GM19239 (cell line): ENCODE results near the gene SLC25A4.
"Not testable (repeated sequence)": the region's sequence is repeated elsewhere in the genome, so short reads cannot be mapped to it uniquely, and the experiment has no call there.

Experiments
- DNase-seq: peaks from one replicate; pipeline ENCODE4 v3.0.0; 2011; ENCODE audit warnings: low spot score; ENCODE audit not compliant: insufficient read length
- FAIRE-seq: peaks from 2 replicates; lab custom pipeline; 2011; peaks lifted over from hg19 to GRCh38; lab: Jason Lieb, UNC

The SLC25A4 gene

DNA sequence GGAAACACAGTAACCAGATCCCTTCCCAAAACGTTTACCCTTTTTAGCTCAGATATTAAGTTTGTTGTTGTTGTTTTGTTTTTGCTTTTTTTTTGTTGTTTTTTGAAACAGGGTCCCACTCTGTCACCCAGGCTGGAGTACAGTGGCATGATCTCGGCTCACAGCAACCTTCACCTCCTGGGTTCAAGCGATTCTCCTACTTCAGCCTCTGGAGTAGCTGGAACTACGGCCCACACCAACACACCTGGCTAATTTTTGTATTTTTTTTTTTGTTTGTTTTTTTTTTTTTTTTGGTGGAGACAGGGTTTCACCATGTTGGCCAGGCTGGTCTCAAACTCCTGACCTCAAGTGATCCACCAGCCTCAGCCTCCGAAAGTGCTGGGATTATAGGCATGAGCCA is 23.6 kb upstream of the SLC25A4 start:
- FAIRE-seq, DNase-seq: not testable (repeated sequence)

DNA sequence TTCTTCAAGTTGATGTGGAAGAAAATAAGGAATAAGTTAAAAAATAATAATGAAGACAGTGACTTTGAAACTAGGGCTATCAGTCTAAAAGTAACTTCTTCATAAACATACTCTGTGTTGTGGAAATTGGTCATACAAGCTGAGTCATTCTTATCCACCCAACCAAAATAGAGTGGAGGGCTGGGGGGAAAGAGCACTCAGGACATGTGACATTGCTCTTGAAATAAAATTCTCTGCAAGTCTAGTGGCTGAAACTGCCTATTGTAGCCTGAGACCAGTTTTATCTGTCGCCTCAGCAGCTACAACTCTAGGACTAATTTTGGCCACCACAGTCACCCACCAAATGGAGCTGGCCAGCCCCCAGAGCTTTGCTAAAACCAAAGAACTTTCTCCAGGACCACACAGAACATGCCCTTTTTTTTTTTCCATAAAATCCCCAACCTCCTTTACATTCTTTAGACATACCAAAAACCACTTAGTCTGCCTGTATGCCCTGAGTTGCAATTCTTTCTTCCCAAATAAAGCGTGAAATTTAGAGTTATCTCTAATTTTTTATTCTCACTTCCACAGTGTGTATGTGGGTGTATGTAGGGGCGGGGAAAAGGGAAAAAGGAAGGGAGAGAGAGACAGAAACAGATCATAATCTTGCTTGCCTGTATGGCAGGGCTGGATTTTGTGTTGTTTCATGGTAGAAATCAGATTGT is 23.0 kb upstream of the SLC25A4 start:
- FAIRE-seq (no peak), DNase-seq (no peak)

DNA sequence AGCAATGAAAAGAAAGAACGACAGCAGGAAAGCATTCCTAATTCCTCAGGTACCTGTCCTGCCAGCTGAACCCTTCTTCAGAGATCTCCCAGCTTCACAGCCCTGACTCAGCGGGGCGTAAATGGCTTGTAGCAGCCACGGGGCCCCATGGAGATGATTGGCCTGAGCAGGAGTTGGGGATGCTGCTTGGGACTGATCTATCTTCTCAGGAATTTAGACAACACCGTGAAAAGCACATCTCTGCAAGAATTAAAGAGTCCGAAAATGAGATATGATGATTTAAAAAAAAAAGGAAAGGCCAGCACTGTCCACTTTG is 22.5 kb upstream of the SLC25A4 start:
- FAIRE-seq: no peak

GRCh38 chr4:185122681-185123345 is 20.3 kb upstream of the SLC25A4 start:
- peak; percentile 68 for FAIRE-seq
- DNase-seq: no peak

More for the DNA sequence above, 22.5 kb upstream of the SLC25A4 start:
- no peak for DNase-seq

GRCh38 chr4:185124006-185124405 is 19.1 kb upstream of the SLC25A4 start:
- FAIRE-seq (no peak), DNase-seq (no peak)

GRCh38 chr4:185127021-185127925 is 15.8 kb upstream of the SLC25A4 start:
- DNase-seq (peak; percentile 21), FAIRE-seq (no peak)

GRCh38 chr4:185128272-185129119 is 14.6 kb upstream of the SLC25A4 start:
- DNase-seq (peak; percentile 25), FAIRE-seq (peak; percentile 69)

- peak; percentile 82 for FAIRE-seq
- peak; percentile 38 for DNase-seq
Measured at GRCh38 chr4:185134307-185134869, 8.7 kb upstream of the SLC25A4 start.

- DNase-seq: no peak
- no peak for FAIRE-seq
Measured at GRCh38 chr4:185137233-185137925, 5.7 kb upstream of the SLC25A4 start.

DNA sequence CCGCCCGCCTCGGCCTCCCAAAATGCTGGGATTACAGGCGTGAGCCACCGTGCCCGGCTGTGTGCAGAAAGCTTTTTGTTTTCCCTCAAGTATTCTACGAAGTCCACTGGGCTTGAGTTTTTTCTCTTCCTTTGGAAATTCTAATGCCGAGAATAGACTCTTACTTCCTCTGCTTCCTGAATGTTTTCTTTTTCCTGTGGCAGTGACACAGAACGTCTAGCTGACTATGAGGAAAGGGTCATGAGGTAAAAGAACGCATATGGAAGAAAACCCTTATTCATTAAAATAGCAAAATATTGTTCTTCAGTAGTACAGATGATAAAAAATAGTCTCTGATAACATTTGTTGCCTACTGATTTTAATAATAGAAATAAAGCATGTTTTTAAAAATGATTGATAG is 4.9 kb upstream of the SLC25A4 start:
- DNase-seq: no peak
- no peak for FAIRE-seq

- DNase-seq: no peak
- no peak for FAIRE-seq
Measured at GRCh38 chr4:185139736-185140135, 3.3 kb upstream of the SLC25A4 start.

DNA sequence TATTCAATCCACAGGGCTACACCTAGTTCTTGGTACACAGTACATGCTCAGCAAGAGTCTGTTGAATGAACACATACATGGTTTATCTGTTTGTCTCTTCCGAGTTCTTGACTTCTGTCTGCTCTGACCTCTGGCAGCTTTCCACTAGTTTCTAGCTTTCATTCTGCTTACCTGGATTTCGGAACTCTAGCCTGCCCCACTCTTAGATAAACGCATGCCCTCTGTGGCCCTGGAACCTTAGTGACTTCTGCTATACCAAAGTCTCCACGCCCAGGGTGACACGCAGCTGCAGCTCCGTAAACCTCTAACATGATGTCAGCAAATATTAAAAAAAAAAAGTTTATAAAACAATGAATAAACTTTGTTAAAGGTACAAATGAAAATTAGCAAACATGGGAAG is 1.3 kb upstream of the SLC25A4 start:
- no peak for DNase-seq
- no peak for FAIRE-seq

DNA sequence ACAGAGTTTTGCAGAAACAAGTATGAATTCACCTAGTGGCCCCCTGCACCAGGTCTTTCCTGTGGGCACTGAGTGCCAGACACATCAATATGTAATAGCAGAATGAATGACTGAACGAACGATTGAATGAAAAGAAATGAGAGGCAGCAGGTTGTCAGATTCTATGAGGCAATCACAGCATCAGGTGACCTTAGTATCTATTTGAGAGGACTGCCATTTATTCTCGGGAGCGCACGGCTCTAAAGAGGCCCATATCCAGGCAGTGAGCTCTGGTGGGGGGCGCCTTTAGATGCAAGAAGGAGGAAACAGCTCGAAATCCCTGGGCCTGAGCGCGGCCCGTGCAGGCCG is 528 bp upstream of the SLC25A4 start:
- DNase-seq (no peak), FAIRE-seq (no peak)

GRCh38 chr4:185143601-185143969 is 519 bp downstream of the SLC25A4 start:
- FAIRE-seq (peak; percentile 82), DNase-seq (peak; percentile 19)

DNA sequence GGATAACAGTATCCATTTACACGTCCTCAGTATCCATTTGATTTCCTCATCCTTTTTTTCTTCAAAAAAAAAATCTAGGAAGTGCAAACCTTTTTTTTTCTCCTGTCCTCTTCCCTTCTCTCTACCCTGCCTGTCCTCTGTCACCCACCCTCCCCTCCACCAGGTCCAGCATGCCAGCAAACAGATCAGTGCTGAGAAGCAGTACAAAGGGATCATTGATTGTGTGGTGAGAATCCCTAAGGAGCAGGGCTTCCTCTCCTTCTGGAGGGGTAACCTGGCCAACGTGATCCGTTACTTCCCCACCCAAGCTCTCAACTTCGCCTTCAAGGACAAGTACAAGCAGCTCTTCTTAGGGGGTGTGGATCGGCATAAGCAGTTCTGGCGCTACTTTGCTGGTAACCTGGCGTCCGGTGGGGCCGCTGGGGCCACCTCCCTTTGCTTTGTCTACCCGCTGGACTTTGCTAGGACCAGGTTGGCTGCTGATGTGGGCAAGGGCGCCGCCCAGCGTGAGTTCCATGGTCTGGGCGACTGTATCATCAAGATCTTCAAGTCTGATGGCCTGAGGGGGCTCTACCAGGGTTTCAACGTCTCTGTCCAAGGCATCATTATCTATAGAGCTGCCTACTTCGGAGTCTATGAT is 1.7 kb downstream of the SLC25A4 start:
- DNase-seq: no peak
- no peak for FAIRE-seq

- FAIRE-seq: no peak
- DNase-seq: no peak
Measured at GRCh38 chr4:185145572-185145971, 2.5 kb downstream of the SLC25A4 start.

- FAIRE-seq: no peak
- no peak for DNase-seq
Measured at GRCh38 chr4:185149392-185149791, 6.3 kb downstream of the SLC25A4 start.

DNA sequence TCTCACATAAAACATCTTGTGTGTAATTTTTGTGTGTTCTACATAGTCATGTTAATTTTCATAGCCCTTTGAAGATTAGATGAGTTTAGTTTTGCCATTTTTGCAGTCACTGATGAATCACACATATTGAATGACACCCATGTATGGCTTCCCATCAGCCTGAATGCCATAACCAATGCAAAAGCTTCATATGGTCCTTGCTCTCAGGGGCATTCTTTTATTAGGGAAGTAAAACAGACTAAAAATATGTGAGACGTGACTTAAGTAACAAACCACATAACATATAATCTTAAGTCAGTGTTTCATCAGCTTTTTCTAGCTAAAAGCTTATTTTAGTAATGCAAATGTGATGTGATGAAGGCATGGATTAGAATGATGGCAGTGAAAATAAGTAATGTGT is 8.2 kb downstream of the SLC25A4 start:
- FAIRE-seq: no peak
- DNase-seq: no peak

DNA sequence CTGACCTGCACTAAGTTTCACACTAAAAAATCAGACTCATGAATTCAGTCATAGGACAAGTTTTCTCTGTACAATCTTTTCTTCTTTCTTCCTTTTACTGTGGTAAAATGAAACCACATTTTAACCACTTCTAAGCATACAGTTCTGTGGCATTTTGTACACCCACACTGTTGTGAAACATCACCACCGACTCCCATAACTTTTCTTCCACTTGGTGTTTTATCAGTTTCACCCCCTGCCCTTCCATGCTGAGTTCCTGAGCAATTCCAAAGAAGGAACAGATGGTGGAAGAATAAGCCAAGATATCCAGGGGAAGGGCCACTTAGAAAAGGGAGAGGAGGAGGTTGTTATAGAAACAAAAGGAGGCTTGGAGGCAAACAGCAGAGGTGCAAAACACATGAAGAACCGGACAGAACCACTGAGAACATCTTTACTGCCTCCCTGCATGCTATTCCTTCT is 22.6 kb downstream of the SLC25A4 start:
- no peak for DNase-seq
- FAIRE-seq: no peak
